ENCODE measurements around the gene ADARB2.

Gene ADARB2

DNA sequence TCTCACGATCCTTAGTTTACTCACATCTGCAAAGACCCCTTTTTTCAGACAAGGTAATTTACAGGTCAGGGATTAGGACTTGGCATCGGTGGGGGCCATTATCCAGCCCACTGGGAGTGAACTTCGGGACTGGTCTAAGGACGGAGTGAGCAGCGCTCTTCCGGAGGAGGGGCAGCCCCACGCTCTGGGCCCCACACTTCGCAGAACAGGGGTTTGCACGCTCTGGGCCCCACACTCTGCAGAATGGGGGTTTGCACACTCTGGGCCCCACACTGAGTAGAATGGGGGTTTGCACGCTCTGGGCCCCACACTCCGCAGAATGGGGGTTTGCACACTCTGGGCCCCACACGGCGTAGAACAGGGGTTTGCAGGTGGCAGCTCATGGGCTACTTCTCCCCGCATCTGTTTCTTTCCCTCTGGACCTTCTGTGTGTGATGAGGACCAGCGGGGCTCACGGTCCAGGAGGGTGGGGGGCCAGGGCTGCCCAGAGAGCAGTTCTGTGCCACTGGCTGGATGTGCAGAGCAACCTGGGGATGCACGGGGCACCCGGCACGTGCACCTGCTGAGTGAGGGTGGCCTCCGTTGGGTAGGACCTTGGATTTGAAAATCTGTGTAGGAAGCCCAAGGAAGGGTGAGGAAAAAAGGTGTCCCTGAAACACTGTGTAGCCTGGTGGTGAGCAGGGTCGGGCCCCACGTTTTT, 546.4 kb downstream of the ADARB2 start:
- no peak for DNase-seq

DNA sequence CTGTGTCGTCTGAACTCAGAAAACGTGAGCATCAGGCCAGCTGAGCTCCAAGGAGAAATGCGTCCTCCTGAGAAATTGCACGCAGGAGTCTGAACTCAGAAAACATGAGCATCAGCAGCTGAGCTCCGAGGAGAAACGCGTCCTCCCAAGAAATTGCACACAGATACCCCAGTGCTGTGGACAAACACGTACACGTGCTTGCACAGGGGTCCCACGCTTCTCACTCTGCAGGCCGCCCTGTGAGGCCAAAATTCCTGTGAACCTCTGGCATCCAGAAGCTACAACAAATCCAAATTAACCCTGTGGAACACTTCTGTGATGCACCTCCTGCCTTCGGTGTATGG, 547.3 kb downstream of the ADARB2 start:
- no peak for DNase-seq

DNA sequence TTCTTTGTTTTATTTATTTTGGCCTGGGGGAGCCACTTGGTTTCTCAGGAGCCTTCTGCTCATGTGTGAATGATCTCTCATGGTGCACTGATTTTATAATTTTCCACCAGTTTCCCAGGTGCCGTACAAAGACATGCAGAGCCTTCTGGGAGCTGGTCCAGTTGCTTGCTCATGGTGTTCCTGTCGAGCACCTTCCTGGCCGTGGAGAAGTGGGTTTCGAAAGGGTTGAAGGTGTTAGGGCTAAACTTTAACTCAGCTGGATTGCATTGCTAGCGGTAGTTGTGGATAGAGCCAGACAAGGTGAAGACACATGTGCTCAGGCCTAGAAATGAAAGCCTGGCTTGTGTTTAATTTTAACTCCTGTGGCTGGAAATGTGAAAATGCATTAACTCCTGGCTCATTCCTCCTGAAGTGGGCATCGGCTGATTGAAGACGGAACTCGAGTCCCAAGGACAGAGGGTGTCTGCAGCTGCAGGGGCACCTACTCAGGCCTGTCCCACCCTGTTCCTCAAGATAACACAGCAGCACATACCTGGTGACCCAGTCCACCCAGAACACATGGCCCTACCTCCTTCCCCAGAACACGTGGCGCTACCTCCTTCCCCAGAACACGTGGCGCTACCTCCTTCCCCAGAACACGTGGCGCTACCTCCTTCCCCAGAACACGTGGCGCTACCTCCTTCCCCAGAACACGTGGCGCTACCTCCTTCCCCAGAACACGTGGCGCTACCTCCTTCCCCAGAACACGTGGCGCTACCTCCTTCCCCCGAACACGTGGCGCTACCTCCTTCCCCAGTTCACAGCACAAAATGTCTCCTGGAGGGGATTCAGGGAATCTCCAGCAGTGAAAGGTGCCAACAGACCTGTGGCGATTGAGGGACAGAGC, 547.9 kb downstream of the ADARB2 start:
- no peak for DNase-seq

DNA sequence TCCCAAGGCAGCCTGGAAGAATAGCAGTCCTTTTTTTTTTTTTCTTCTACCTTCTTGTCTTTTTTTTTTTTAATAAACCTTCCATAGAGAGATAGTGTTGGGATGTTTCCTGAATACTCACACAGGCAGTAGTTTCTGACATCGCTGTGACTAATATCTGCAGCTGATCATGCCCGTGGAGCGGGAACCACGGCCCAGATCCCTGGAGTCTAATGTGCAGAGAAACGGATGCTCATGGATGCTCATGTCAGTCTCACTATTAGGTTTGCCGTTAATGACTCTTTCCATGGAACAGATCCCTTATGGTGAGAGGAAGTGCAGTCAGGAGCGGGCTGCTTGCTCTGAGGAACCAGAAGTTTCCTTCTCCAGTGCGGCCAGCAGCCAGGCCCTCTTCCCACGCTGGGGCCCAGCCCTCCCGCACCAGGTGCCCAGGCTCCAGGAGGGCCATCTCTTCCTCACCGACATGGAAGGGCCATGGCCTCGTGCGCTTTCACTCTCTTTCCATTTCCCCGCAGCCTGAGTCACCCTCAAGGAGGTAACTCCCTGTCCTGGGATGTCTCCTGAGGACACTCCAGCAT, 548.7 kb downstream of the ADARB2 start:
- no peak for DNase-seq

DNA sequence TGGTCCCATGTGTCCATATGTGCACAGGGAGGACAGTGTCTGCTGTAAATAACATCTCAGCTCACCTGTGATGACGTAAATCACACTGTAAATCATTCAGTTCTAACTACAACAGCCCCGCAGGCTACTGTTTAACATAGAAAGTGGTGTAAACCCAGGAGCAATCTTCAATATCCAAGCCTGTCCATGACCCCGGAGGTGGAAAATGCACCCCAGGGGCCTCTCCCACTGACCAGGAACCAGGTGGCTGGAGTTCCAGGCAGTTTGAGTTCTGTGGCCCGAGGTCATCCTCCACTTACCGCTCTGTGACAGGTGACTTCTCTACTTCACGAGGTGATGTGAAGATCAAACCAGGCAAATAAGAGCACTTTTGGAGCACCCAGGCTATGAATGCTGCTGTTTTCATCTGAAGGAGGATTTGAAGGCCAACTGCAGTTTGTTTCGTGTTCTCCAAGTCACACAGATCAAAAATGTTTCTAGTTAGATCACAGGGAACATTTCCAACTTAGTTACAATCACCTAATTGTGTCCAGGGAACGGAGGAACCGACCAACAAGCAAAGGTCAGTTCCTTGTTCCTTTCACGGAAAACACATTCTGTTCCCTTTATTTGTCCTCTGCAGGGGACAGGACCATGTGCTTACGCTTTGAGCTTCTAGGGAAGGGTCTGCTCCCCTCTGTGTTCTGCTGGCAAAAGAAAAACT, 549.3 kb downstream of the ADARB2 start:
- DNase-seq = no peak

DNA sequence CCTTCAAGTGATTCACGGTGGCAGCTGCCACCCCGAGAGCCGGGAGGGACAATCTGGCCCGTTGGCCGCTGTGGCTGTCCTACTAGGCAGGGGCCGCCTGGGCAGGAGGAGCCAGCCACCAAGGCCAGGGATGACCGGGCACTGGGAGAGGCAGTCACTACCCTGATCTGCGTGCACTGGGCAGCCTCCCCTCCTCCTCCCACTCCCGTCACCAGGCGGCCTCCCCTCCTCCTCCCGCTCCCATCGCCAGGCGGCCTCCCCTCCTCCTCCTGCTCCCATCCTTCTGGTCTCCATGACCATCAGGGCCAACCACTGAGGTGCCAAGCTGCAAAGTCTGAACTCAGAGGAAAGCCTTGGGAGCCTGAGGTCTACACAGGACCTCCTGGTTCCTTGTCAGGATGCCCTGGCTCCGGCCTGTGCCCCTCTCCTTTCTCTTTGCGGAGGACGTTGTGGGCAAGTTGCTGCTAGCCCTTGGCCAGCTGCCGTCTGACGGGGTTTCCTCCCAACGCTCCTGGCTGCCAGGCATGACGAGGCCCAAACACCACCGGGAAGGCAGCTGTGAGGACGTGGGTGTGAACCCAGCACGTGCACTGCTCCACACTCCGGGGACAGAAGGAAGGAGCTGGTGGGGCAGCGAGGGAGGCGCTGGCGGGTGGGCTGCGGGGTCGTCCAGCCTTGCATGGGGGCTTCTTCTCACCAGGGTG, 550.0 kb downstream of the ADARB2 start:
- DNase-seq = no peak

DNA sequence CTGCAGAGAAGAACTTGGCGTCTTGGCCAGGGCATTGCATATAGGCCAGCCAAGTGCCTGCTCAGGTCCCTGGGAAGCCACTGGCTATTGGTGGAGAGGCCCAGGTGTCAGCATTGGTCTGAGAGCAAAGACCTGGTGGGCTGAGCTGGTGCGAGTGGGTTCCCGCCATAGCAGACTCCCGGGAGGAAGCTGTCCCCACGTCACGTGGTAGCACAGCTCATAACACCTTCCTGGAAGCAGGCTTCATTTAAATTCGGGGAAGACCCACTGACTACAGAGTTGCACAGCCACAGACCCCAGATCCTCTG, 550.7 kb downstream of the ADARB2 start:
- no peak for DNase-seq

DNA sequence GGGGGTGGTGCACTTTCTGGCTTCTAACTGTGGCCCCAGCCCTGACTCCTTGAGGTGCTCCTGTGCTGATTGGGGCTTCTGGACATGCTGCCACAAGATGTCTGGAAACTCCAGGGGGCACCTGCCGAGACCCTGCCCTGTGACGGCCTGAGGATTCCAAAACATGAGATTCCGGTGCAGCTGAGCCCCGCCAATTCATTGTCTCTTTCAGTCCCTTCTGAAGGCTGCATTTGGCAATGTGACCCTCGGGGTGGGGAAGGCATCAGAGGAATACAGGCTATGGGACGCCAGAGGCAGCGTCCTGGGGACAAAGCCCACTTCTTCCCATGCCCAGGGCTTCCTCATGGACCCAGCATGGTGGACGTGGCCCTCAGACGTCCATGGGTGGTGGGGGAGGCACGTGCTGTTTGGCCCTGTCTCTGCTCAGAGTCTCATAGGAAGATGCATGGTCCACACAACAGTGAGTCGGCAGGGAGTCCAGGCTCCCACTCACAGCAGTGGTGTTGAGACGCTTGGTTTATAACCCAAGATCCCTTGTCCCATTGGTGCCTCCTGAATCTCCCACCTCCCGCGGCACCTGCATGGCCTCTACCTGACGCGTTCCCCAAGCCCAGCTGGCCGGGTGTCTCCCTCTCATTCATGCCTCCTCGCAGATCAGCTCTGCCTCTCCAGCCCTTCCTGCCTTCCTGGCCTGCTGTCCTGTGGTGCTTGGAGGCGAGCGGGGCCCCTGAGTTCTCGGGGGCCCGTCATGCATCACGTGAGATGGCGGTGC, 551.2 kb downstream of the ADARB2 start:
- no peak for DNase-seq

DNA sequence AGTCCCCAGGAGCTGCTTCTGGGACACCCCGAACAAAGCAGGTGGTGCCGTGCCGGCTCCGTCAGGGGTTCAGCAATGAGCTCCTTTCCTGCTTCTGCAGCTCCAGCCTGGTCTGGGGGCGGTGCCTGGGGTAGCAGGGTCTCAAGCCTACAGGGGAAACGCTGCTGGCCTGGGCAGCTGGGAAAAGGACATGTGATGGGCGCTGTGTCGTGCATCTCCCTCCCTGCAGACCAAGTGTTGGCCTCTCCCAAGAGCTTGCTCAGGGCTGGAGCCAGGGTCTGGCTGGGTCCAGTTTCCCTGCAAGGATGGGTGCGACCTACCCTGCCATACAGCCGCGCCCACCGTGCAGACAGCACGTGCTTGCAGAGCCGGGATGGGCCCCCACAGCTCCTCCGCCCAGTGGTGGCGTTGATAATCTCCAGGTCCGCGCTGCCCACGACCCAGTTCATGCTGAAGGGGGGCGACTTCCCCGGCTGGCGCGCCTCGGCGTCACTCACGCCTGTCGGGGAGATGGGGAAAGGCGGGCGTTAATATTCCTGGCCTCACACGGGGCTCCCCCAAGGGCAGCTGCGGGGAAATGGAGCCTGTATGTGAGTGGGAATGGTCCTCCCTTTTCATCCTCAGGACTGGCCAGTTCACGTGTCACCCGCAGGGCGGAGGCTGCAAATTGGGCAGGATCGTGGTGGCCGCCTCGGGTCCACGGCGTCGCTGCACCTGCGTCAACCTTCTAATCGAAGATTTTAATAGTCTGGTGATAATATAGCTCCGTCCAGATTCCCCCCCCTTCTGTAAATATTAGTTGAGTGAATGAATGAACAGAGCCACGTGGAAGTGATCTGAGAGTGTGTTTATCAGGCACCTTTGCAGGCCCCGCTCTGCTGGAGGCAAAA, 552.5 kb downstream of the ADARB2 start:
- peak; percentile 5 for DNase-seq

DNA sequence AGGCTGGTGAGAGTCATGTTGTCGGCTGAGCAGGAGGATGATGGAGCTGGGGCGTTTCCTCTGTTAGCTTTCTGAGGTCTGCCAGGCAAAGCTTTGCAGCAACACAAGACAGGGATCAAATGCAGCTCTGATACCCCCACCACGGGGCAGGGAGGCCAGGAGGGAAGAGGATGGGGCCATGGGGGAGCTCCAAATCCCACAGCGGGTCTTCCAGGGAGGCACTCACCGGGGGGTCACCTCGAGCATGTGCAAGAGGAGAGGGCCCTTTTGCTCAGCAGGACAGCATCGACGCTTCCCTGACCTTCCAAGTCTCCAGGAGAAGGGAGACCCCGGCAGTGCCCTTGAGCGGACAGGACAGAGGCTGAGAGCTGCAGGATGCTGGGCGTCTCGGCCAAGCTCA, 553.6 kb downstream of the ADARB2 start:
- no peak for DNase-seq

DNA sequence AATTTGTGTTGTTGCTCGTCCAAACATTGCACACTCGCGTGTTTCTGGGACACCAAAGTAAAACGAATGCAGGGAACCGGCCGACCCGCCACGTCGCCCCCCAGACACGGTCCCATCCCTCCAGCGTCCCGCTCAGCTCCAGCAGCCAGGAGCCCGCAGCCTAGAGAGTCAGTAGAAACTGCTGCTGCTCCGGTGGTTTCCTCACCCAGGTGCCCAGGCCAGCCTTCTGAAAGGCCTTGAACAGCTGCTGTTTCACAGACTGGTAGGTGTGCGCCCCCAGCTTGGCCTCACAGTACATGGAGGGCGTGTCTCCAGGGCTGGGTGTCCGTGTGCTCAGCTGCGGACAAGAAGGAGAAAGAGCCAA, 554.3 kb downstream of the ADARB2 start:
- DNase-seq = no peak

DNA sequence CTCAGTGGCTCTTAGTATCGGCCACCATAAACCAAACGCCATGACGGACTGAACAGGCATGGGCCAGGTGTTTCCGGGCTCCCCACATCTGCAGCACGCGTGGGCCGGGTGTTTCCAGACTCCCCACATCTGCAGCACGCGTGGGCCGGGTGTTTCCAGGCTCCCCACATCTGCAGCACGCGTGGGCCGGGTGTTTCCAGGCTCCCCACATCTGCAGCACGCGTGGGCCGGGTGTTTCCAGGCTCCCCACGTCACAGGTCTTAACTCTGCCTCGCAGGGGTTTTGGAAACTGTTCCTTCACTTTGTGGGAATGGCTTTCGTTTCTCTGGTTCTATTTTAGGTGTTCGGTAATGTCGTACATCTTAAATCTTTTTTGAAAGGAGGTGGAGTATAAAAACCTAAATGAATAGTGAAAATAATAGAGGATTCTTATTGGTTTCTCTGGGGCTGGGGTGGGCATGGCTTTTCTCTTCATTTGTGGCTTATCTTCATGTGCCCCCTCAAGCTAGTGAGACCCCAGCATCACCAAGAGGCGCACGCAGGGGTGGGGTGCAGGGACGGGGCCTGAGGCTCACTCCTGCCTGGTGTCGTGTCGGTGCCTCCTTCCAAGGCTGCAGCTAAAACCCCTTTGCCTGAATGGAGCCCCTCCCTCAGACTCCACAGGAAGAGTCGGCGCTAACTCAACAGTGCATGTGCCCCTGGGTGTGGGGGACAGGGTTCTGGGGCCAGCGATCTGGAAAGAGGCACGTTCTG, 554.9 kb downstream of the ADARB2 start:
- DNase-seq = no peak

DNA sequence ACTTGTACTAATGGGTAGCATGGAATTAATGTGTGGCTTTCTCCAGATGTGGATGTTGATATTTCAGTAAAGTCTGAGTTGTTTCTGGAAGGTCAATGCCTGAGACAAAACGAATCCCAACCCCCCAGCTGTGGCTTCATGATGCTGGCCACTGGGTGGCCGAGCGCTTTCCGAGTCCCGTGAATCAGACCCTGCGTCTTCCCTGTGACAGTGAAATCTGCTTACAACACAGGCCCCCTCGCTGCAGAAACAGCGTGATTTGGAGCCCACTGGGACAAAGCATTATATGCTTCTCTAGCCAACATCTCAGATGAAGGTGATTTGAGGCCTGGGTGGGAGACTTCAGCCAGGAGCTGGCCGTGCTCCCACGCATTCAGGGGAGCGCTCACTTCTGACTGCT, 556.5 kb downstream of the ADARB2 start:
- no peak for DNase-seq

DNA sequence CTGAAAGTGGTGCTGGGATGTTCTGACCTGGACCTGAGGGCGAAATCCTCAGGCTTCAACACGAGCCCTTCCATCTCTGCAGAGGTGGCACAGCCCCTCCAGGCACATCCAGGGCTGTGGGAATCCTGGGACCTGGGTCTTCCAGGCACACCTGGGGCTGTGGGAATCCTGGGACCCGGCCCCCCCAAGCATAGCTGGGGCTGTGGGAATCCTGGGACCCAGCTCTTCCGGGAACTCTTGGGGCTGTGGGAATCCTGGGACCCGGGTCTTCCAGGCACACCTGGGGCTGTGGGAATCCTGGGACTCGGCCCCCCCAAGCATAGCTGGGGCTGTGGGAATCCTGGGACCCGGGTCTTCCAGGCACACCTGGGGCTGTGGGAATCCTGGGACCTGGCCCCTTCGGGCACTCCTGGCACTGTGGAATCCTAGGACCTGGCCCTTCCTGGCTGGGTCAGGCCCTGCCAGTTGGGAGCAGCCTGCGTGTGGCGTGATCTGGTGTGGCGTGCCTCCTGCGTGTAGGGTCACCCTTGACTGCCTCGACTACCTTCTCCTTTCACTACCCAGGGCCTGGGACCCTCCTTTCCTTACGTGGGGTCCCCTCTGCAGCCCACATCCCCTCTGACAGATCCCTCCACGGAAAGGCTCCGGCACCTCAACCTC, 557.1 kb downstream of the ADARB2 start:
- no peak for DNase-seq

DNA sequence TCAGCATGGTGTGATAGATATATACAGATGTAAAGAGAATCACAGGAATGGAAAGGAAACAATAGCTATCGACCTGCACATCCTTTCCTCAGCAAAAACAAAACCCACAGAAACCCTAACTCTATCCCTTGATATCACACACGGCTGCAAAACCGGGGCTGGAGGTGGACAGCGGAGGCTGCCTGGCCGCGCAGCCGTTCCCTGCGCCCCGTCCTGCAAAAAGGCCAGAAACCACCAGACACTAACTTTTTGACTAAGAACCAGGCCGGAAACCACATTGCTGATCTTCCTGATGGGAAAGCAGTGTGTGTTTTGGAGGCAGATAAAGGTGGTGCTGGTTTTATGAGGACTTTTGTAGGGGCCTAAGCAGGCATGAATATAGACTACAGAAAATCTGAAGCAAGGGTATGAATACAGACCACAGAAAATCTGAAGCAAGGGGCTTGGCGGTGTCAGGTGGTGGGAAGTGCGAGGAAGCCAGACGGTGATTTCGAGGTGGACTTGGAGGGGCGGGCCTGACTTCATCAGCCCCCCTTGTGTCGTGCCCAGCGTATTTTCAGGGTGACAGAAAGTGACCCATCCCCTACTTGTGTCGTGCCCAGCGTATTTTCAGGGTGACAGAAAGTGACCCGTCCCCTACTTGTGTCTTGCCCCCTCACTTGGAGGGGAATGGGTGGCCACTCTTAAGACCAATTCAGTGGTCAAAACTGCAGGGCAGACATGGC, 557.8 kb downstream of the ADARB2 start:
- DNase-seq = no peak

DNA sequence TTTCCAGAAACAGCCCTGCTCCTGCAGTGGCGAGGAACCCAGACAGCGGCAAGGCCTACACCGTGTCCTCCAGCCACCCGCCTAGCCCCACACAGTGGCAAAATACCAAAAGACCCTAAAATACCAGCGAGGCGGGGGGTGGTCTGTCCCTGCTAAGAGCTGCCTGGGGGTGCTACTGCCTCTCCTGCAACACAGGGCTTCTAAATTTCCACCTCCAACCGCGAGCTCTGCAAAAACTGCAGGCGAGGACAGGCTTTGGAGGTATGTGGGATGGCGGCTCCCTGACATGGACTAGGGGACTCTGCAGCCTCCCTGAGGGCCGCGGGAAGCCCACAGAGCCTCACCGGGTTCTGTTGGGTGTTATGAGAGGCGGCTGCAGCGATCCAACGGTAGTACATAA, 558.8 kb downstream of the ADARB2 start:
- no peak for DNase-seq

DNA sequence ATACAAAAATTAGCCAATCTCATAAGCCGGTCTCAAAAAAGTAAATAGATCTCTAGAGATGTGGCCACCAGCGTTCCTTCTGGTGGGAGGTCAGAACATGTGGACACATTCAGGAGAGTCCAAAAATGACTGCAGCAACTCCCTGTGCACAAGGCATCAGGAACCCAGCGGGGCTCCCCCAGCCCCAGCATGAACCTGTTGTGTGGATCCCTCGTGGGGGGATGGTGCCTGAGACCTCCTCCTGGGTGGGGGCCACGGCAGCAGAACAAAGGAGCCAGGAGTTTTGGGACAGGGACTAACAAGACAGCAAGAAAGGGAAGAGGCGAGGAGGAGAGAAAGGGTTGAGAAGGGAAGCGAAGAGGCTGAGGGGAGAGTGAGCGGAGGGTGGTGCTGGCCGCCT, 559.4 kb downstream of the ADARB2 start:
- DNase-seq = no peak

DNA sequence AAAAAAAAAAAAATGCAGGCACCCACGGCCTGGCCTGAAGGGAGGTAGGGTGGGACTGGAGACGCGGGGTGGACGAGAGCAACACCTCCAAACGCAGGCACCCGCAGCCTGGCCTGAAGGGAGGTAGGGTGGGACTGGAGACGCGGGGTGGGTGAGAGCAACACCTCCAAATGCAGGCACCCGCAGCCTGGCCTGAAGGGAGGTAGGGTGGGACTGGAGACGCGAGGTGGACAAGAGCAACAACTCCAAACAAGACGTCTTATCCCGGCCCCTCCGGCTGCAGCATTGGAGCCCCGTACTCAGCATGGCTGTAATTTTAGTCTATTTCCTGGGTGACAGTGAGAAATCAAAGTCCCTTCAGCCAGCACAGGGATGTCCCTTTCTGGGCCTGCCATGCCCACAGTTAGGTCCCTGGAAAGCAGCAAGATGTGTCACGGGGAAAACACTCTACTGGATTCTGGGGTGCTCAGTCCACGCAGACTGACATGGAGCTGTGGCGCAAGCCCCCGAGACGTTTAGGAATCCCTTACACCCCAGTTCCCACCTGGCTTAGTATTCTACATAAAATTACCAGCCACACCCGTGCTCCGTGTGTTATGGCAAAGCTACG, 561.3 kb downstream of the ADARB2 start:
- DNase-seq = no peak

DNA sequence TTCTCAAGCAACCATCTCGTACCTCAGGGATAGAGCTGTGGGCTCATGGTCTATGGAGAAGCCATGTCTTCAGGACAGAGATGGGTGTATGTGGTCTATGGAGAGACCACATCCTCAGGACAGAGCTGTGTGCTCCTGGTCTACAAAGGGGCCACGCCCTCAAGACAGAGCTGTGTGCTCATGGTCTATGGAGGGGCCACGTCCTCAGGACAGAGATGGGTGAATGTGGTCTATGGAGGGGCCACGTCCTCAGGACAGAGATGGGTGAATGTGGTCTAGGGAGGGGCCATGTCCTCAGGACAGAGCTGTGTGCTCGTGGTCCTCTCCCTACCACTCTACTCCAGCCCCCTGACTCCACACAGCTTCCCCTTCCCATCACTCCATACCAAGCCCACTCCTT, 563.3 kb downstream of the ADARB2 start:
- DNase-seq = no peak
